Bronchial epithelial cell (primary cell): ENCODE data around the gene PLA2G4D. TPM values are rescaled to one million over a fixed set of nuclear protein-coding genes. Genes with fewer than 3 reads are reported as not detected.

Experiments
- DNase-seq: peaks from one replicate; pipeline ENCODE4 v3.0.0-alpha.2; 2010; ENCODE audit warnings: low read depth
- FAIRE-seq: peaks from 2 replicates; lab custom pipeline; 2011; peaks lifted over from hg19 to GRCh38; lab: Jason Lieb, UNC
- H3K27me3 ChIP-seq: 2 replicates; pipeline ENCODE4 v1.5.1; 2011; ENCODE audit warnings: low read length; ENCODE audit not compliant: control insufficient read depth, insufficient read depth
- H3K36me3 ChIP-seq: 2 replicates; pipeline ENCODE4 v1.5.1; 2011; ENCODE audit warnings: low read length; ENCODE audit not compliant: control insufficient read depth, insufficient read depth
- H3K4me3 ChIP-seq: 2 replicates; pipeline ENCODE4 v1.5.1; 2011; ENCODE audit warnings: mild to moderate bottlenecking, low read depth, low read length, control low read depth
- CTCF ChIP-seq: IDR thresholded peaks from 2 replicates; pipeline ENCODE4 v1.5.1; 2011; ENCODE audit warnings: mild to moderate bottlenecking, moderate library complexity, low read length, control low read depth, inconsistent platforms; ENCODE audit not compliant: insufficient read depth, severe bottlenecking
- total RNA-seq: library from RNA; depleted of rRNA; stranded (reverse); fragments of >200 nt; gene quantifications from 2 replicates; pipeline ENCODE4 v1.2.1, GENCODE V29; 2014

The PLA2G4D gene
- under 0.01 TPM in 2 replicates for total RNA-seq

GRCh38 chr15:42094512-42094963 is at the start of gene PLA2G4D:
Gene PLA2G4D, minus strand, starts transcription at chr15:42094562. Its CDS starts 103 bp downstream, at chr15:42094459.
- DNase-seq (peak; percentile 38), FAIRE-seq (no peak)
- no peak within 1 kb of the TSS for H3K4me3 ChIP-seq
- H3K36me3 ChIP-seq: no peaks in the 10 kb centered on the region
- no peaks in the 10 kb centered on the region for H3K27me3 ChIP-seq
- peak; percentile 40 for TF ChIP-seq CTCF

GRCh38 chr15:42143356-42143755 is 49.0 kb upstream of the PLA2G4D start:
- Histone ChIP-seq H3K36me3 (no peaks in the 10 kb centered on the region), H3K4me3 (no peak overlapping the region), H3K27me3 (peaks cover 1% of the 10 kb centered on the region)
- FAIRE-seq (no peak), DNase-seq (no peak)
- no peak for TF ChIP-seq CTCF

- TF ChIP-seq CTCF: no peak
- Histone ChIP-seq H3K4me3 (no peak overlapping the region), H3K27me3 (peaks cover 1% of the 10 kb centered on the region), H3K36me3 (no peaks in the 10 kb centered on the region)
- no peak for DNase-seq
- no peak for FAIRE-seq
Measured at GRCh38 chr15:42141795-42142667, 47.7 kb upstream of the PLA2G4D start.

GRCh38 chr15:42141246-42141645 is 46.9 kb upstream of the PLA2G4D start:
- Histone ChIP-seq H3K4me3 (no peak overlapping the region), H3K36me3 (no peaks in the 10 kb centered on the region), H3K27me3 (peaks cover 1% of the 10 kb centered on the region)
- TF ChIP-seq CTCF: no peak
- FAIRE-seq (no peak), DNase-seq (no peak)

GRCh38 chr15:42140383-42141070 is 46.2 kb upstream of the PLA2G4D start:
- H3K36me3 ChIP-seq: no peaks in the 10 kb centered on the region
- no peak overlapping the region for H3K4me3 ChIP-seq
- TF ChIP-seq CTCF: no peak
- no peak for FAIRE-seq
- peaks cover 1% of the 10 kb centered on the region for H3K27me3 ChIP-seq
- DNase-seq: no peak
